ENCODE data around the gene BIK.

BIK gene

GRCh38 chr22:43173976-43174720 is 63.6 kb downstream of the BIK start:
- H3K27ac ChIP-seq: no peak overlapping the region
- DNase-seq (ENCODE audit: low read depth, low spot score): no peak

- DNase-seq (ENCODE audit: low read depth, low spot score): no peak
- H3K27ac ChIP-seq: no peak overlapping the region
These were observed 64.5 kb downstream of the BIK start for GRCh38 chr22:43174941-43175531.

- no peak overlapping the region for H3K27ac ChIP-seq
- DNase-seq (ENCODE audit: low read depth, low spot score): no peak
These were observed 65.5 kb downstream of the BIK start for GRCh38 chr22:43176090-43176489.

- H3K27ac ChIP-seq: no peak overlapping the region
- no peak for DNase-seq (ENCODE audit: low read depth, low spot score)
These were observed 66.9 kb downstream of the BIK start for GRCh38 chr22:43177479-43177878.
